NCI-H748 (cell line): ENCODE data around the gene ZNF582.
"Not testable (repeated sequence)": the region's sequence is repeated elsewhere in the genome, so short reads cannot be mapped to it uniquely, and the experiment has no call there.

ENCODE experiments used
- DNase-seq: peaks from one replicate; lab custom pipeline; 2025; ENCODE audit not compliant: unreplicated experiment; lab: John Stamatoyannopoulos, UW

The ZNF582 gene

DNA sequence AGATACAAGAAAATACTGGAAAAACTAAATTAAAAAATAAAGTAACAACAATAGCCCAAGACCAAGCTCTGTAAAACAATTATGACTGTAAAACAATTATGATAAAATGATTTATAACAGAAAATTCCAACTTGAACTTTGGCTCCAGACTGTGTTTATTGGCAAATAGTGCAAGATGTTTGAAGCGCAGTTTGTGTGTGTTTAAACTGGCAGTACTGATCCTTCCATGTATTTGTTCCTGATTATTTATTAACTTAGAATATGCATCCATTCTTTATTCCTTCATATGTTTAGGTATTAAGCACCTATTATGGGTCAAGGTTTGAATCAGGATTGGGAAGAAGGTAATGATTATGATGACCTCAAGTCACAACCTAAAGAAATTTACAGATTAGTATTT, 37.8 kb downstream of the ZNF582 start:
- no peak for DNase-seq

DNA sequence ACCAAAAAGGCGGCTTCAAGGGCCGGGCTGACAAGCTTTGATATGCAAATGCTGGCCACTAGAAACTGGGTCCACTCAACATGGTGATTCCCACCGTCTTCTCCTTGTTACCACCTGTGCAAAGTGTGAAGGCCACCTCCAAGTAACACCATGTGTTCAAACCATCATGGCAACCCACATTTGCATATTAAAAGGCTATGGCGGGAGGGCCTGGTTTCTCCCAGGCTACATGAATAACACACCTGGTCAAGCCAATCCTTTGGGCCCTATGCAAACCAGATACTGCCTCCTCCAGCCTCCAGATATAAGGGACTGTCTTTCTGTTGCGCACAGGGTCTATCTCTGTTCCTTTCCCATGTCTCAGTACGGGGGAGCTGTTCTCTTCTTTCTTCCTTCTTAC, 42.1 kb downstream of the ZNF582 start:
- DNase-seq = no peak

GRCh38 chr19:56350416-56351045, 42.8 kb downstream of the ZNF582 start:
- peak; percentile 70 for DNase-seq

- DNase-seq = peak; percentile 61
These were observed 45.0 kb downstream of the ZNF582 start for GRCh38 chr19:56348289-56348877.

- DNase-seq = no peak
These were observed 46.1 kb downstream of the ZNF582 start for GRCh38 chr19:56347163-56347778.

DNA sequence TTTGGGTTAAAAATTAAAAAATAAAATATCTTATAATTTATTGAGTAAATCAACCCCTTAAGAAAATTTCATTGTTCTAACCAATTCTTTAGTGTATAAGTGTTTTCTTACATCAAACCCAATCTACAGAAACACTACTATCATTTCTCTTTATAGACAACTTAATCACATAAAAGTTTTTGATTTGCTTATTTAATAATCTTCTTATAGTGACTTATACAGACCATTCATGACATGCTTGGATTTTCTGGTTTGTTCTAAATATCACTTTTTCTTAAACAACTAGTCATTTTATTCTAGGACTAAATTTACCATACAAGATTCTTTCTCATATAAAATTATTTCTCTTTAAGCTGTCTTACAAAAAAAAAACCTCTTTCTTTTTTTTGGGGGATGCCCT, 51.4 kb downstream of the ZNF582 start:
- DNase-seq = no peak

- DNase-seq = not testable (repeated sequence)
These were observed 54.3 kb downstream of the ZNF582 start for GRCh38 chr19:56339031-56339430.

- DNase-seq = not testable (repeated sequence)
These were observed 56.3 kb downstream of the ZNF582 start for GRCh38 chr19:56337077-56337476.

- not testable (repeated sequence) for DNase-seq
These were observed 58.0 kb downstream of the ZNF582 start for GRCh38 chr19:56335371-56335770.

DNA sequence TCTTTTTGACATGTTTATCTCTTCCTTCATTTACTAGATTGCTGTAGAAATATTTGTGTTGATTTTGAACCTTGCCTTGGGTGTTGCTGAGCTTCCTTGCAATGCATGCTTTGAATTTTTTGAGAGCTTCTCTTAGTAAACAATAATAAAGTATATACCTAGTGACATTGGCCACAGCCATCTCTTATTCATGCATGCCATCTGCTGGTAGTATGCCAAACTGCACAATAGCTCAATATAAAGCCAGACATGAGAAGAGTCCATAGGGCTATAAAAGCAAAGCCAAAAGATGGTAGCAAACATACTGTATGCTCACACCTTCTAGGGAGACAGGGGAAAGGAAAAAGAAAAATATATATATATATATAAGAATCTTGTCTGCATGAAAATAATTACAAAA, 59.8 kb downstream of the ZNF582 start:
- DNase-seq = peak; percentile 66
